NCI-H510A (cell line): ENCODE data around the gene SFXN5.
A peak's percentile ranks its signal among the peaks of the same experiment; 100 is the strongest.

ENCODE experiments used
- DNase-seq: peaks from one replicate; lab custom pipeline; 2025; lab: John Stamatoyannopoulos, UW

SFXN5 gene

DNA sequence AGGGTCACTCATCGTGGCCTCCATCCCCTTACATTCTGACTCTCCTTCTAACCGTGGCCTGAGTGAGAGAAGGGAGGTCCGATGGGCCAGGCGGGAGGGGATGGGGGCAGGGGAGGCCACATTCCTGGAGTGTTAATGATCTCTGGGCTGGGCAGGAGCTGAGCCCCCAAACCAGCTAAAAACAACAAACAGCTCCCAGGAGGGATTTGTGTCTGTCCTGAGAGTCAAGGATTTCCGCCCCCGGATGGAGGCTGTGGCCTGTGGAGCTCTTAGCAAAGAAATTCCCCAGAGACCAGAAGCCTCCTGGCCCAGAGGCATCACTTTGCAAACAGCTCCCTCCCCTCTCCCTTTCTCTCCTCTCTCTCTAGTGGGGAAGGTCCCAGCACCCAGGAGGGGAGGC is 130.7 kb downstream of the SFXN5 start:
- DNase-seq = no peak

DNA sequence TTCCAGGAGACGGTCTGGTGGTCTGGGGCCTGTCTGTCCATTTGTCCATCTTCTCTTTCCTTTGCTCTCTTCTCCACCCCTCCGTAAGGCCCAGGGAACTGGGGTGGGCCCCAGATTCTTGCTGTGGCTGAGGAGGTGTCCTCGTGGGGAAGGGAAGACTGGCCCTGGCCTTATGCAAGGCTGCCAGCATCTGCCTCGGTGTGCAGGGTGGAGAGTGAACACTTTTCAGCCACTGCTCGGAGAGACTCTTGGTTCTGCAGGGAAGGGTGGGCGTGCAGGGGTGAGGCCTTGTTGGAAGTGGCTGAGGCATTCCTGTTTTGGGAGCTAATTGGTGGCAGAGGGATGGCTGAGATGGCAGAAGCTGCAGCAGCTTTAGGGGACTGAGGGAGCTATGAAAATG is 131.2 kb downstream of the SFXN5 start:
- no peak for DNase-seq

DNA sequence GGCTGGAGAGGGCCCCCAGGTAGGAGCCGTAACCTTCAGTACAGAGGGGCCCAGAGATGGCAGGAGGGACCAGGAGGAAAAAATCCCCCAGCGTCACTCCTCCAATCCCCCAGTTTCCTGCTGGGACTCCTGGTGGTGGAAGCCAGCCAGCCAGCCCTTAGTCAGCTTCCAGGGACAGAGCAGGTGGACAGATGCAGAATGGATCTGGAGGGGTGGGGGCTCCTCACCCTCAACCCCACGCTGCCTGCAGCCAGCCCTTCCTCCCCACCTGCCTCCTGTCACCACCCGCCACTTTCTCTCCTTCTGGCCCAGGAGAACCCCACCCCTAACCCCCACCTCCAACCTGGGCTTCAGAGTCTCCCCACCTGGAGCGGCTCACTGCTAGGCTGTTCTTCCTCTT is 133.1 kb downstream of the SFXN5 start:
- no peak for DNase-seq

DNA sequence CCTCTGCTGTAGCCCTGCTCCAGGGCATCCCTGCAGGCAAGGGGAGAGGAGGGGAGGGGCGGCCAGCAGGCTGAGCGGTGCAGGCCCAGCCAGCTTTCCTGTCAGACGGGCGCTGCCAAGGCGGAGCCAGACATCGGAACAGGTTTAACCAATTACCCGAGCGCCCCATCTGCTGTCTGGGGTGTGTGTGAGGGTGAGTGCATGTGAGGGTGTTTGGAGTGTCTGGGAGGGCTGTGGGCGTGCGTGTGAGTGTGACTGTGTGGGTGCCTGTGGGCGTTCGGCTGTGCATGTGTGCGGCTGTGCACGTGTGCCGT is 134.2 kb downstream of the SFXN5 start:
- DNase-seq = peak; percentile 43

DNA sequence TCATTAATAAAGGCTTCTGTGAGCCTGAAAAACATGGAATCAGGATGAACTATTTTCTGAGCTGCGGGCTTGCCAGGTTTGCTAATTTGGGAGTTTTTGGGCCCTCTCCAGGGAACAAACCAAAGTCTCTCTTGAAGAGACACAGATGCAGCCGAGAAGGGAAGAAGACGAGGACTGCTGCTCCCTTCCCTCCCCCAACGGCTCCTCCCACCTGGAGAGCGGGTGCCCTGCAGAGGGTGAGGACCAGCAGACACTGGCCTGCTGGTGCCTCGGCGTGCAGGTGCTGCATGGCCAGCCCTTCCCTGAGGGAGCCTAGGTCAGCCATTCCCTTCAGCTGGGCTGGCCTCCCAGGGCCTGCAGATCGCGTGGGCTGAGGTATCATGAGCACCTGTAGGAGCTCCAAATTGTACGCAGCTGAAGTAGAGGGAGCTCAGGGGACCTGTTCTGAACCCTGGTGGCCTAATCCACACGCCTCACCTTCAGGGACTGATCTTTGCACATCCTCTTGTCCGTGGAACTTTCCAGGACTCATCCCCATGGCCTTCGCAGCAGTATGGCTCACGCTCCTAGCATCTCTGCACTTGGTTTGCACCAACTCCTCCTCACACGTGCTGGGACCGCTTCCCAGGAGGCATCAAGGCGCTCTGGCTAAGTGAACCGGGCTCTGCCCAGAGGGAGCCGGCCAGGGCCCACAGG is 134.7 kb downstream of the SFXN5 start:
- DNase-seq = no peak

GRCh38 chr2:72935611-72935957 is 135.9 kb downstream of the SFXN5 start:
- DNase-seq = no peak

GRCh38 chr2:72934683-72935610 is 136.6 kb downstream of the SFXN5 start:
- DNase-seq = no peak

DNA sequence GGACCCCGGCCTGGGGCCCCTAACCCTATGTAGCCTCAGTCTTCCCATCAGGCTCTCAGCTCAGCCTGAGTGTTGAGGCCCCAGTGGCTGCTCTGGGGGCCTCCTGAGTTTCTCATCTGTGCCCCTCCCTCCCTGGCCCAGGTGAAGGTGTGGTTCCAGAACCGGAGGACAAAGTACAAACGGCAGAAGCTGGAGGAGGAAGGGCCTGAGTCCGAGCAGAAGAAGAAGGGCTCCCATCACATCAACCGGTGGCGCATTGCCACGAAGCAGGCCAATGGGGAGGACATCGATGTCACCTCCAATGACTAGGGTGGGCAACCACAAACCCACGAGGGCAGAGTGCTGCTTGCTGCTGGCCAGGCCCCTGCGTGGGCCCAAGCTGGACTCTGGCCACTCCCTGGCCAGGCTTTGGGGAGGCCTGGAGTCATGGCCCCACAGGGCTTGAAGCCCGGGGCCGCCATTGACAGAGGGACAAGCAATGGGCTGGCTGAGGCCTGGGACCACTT is 137.8 kb downstream of the SFXN5 start:
- DNase-seq = no peak

DNA sequence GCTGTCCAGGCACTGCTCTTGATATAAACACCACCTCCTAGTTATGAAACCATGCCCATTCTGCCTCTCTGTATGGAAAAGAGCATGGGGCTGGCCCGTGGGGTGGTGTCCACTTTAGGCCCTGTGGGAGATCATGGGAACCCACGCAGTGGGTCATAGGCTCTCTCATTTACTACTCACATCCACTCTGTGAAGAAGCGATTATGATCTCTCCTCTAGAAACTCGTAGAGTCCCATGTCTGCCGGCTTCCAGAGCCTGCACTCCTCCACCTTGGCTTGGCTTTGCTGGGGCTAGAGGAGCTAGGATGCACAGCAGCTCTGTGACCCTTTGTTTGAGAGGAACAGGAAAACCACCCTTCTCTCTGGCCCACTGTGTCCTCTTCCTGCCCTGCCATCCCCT is 138.3 kb downstream of the SFXN5 start:
- DNase-seq = no peak

- no peak for DNase-seq
Measured at GRCh38 chr2:72932805-72933204, 138.7 kb downstream of the SFXN5 start.

DNA sequence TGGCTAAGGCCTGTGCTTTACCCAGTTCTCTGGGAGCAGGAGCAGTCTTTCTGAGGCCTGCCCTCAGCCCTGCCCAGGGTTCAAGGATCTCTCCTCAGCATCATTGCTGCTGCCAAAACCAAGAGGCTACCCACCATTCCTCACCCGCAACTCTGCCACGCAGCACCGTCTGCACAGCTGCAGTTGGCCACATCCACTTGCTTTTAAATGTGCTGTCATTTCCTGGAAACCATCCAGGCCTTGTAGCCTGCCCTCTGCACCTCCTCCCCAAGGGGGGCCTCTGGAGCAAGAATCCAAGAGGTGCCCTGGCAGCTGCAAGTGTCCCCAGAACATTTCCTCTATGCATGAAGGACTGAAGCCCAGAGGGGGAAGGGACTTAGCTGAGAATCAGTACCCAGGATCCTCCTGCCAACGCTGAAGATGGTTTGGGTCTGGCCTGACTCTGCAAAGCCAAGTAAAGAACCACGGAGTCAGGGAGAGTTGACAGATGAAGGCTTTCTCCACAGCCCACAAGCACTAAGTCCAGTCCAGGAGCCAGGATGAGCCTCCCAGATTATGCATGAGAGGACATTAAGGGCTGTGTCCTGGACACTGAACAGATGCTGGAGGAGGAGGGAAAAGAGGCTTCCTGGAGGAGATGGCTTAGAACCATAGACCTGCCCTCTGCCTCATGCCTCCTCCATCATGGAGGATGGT is 139.3 kb downstream of the SFXN5 start:
- DNase-seq = no peak

DNA sequence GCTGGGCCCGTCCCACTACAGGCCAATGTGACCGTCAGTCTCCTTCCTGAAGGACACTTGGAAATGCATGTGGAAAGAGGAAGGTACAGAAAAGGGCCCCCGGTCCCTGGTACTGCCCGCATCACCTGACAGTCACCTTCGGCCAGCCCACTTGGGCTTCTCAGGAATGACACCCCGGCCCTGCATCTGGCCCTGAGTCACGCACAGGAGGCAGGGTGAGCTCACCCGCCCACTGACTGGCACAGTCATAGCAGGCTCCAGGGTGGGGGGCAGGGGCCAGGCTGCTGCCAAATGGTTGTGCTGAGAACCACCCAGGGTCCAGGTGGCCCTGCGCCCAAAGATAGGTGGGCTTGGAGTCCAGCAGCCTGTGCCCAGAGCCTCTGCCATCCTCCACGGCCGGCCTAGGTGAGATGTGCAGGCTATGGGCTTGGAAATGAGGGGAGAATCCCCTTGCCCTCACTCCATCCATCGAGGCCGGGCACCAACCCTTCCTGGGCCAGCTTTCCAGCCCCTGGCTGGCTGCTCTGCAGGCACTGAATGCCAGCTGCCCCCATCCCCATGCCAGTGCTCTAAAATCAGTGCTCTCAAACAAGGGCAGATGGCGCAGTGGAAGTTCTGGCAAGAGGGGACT is 140.1 kb downstream of the SFXN5 start:
- DNase-seq = no peak

DNA sequence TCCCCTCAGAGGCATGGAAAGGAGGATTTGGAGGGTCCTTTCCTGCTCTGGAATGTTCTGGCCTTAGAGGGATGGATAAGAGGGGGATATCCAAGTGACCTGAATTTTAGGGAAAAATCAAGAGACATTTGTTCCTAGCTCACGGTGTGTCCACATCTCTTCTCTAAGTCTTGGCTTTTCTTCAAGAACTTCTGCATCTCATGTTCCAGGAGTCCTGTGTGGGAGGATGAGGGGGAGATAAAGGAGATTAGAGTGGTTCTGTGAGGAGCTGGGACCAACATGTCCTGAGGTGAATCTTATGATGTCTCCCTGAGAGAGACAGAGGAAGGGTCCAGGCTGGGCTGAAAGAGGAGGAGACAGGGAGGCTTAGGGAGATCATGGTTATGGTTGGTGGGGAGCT is 142.5 kb downstream of the SFXN5 start:
- DNase-seq = no peak

DNA sequence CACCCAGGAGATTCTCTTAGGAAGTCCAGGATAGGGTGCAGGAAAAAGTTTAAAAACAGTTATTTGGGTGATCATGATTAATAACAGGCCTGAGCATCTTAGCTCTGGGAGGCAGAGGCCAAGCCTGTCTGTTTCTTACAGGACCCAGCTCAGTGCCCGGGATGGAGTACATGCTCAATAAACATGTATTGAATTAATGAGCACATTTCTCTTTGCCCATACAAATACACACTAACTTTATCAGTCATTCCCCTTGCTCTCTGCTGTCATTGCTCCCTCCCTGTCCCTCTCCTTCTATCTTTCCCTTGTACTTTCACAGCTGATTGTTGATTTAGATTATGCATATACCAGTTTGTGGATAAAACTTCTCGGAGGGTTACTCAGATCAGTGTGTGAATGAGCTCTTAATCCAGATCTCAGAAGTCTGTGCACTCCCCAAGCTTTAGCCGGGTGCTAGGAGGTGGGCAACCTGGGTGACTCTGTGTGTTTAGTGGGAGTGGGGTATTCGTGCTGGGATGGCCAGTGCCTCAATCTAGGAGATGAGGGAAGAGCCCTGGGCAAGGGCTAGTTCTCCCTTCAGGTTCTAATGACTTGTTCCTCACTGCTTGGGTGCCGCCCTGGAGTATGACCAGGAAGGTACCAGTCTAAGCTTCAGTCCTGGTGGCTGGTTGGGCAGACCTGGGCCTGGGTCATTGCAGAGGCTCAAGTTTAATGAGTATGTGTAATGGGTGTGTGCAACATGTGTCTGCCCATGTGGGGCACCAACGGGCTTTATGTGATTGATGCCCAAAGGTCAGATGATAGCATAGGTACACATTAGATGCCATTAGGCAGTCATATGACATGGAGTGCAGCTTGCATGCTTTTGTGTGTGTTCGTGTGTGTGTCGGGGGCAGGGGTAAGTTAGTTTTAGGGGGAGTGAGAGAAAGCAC is 143.6 kb downstream of the SFXN5 start:
- DNase-seq = no peak

DNA sequence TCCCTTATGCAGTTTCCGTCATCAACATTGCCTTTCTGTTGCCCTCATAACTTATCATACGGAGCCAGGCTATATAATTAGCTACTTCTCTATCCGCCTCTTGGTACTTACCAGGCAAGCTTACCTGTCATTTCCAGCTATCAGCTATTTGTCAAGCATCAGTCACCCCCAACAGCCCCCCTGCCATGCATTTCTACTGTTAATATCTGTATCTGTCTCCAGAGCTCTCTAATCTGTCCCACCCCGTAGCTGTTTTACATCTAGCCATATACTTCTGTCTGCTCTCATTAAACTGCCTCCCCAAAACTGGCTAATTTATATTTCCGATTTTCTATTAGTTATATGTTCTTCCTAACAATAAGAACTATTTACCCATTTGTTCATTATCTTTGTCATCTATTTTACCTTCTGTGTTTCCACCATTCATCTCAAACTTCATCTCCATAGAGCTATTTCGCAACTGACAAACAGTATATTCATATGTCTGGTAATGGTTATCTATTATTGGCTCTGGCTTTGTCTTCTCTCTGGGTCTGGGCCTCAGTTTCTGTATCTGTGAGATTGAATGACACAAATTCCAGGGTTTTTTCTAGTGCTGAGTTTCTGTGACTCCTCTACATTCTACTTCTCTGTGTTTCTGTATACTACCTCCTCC is 144.6 kb downstream of the SFXN5 start:
- no peak for DNase-seq

- no peak for DNase-seq
Measured at GRCh38 chr2:72926368-72926767, 145.1 kb downstream of the SFXN5 start.

- DNase-seq = no peak
Measured at GRCh38 chr2:72925328-72925943, 146.1 kb downstream of the SFXN5 start.

DNA sequence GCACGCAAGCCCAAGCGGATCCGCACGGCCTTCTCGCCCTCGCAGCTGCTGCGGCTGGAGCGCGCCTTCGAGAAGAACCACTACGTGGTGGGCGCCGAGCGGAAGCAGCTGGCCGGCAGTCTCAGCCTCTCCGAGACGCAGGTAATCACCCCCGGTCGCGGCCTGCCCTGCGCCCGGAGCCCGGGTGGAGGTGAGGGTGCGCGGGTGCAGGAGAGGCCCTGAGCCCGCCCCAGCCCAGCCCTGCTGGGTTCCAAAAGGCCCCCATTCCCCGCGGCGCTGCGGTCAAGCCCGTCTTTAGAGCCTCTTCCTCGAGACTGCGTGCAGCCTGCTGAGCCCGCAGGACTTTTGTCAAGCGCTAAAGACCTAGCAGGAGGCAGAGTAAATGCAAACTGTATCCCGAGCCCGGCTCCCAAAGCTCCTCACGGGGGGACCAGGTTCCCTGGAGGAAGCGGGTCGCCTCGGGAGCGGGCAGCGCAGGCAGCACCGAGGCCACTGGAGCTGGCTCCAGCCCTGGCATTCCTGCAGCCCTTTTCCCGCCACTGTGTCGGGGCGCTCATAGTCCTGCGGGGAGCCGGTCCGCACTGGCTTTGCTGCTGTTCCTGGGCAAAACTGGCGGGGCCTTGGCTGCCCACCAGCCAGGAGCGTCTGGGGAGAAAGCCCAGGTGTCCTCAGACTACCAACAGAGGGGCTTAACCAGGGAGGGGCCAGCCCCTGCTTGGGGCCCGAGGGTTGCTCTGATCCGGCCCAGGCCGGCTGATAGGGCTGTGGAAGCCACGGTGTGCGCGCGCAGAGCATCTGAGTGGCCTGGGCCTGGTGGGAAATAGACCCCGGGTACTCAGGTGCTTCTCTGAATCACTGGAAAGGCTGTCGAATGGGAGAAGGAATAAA is 146.9 kb downstream of the SFXN5 start:
- no peak for DNase-seq

DNA sequence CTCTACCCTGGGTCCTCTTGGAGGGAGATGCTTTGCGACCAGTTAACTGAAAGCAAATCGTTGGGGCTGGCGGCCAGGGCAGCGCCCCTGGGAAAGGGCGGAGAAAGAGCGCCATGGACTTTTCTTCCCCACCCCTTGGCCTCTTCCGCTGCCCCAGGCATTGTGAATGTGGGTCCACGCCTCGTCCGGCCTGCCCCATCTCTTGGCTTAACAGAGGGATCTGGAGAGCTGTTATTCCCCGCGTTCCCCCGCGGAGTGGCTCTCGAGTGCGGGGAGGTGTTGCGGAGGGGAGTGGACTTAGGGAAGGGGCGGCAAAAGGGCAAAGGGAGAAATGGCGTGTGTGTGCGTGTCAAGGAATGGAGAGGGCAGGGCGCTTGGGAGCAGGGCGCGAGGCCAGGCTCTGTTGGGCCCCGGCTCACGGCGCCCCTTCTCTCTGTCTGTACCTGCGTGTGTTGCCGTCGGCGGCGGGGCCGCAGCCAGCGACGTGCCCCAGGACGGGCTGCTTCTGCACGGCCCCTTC is 147.6 kb downstream of the SFXN5 start:
- DNase-seq = no peak
